GM13976 (cell line): ENCODE results near the gene RPS4Y1.
"Not testable (repeated sequence)": the region's sequence is repeated elsewhere in the genome, so short reads cannot be mapped to it uniquely, and the experiment has no call there.

Source experiments
- DNase-seq: peaks from one replicate; pipeline ENCODE4 v3.0.0; 2012; ENCODE audit warnings: low spot score
- CTCF ChIP-seq: IDR thresholded peaks from 2 replicates; pipeline ENCODE4 v1.5.1; 2012; ENCODE audit warnings: borderline replicate concordance, mild to moderate bottlenecking; ENCODE audit not compliant: insufficient read depth; ENCODE audit errors: extremely low read depth, missing control alignments, control extremely low read depth
- in situ Hi-C: fragments of 300-500 bp; cut with MboI; formaldehyde crosslinking; loops from one replicate; pipeline ENCODE4 v1.12.0; 2022; ENCODE audit warnings: low sequenced_read_pairs, mixed read lengths, inconsistent platforms; ENCODE audit not compliant: unreplicated experiment

RPS4Y1 gene

GRCh38 chrY:2867469-2867868, 26.1 kb downstream of the RPS4Y1 start:
- no peak for DNase-seq
- in situ Hi-C loops = no loop called here
- no peak for TF ChIP-seq CTCF

DNA sequence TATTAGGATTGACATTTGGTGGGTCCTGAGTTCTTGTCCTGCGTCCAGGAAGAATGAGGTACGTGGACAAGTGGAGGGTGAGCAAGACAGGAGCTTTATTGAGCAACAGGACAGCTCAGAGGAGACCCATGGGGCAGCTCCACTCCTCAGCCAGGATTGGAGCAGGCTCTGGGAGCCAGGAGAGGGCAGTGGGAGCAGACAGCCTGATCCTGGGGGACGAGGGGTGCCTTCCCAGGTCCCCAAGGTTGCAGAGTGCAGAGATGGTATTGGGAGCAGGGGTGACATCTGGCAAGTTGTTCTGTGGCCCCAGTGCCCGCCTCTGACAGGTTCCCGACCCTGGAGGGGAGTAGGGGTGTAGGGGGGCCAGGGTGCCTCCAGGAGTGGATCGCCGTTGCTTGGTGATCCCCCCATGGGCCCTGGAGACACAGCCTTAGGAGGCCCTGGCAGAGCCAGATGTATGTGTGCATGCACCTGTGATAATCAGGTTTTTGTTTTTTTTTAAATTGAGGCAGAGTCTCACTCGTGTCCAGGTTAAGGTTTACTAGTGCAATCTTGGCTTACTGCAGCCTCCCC, 26.7 kb downstream of the RPS4Y1 start:
- DNase-seq = no peak
- in situ Hi-C loops = no loop called here
- TF ChIP-seq CTCF = no peak

DNA sequence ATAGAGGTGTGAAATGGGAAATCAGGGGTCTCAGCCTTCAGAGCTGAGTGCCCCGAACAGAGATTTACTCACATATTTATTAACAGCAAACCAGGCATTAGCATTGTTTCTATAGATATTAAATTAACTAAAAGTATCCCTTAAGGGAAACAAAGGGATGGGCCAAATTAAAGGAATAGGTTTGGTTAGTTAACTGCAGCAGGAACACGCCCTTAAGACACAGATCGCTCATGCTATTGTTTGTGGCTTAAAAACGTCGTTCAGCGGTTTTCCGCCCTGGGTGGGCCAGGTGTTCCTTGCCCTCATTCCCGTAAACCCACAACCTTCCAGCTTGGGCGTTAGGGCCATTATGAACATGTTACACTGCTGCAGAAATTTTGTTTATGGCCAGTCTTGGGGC, 30.8 kb downstream of the RPS4Y1 start:
- DNase-seq, in situ Hi-C loops: not testable (repeated sequence)

DNA sequence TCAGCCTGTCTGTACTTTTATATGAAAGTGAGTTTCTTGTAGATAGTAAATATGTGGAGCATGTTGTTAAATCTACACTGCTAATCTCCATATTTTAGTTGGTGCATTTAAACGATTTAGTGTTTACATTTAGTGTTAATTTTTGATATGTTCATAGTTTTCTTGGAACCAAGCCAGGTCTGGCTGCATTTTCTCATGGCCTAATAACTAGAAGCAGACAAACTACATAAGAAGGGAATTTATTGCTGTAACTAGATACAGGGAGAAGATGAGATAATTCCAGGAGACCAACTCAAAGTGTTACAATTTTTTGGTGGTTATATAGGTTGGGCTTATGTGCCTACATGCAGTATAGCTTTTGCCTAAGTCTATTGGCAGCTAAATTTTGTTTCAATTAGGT, 32.8 kb downstream of the RPS4Y1 start:
- DNase-seq = no peak
- no peak for TF ChIP-seq CTCF
- in situ Hi-C loops = no loop called here

- TF ChIP-seq CTCF = no peak
- in situ Hi-C loops = no loop called here
- DNase-seq = no peak
Observed at GRCh38 chrY:2883561-2883960, 42.2 kb downstream of the RPS4Y1 start.

- TF ChIP-seq CTCF = no peak
- no peak for DNase-seq
- in situ Hi-C loops = no loop called here
Observed at GRCh38 chrY:2885880-2886279, 44.5 kb downstream of the RPS4Y1 start.

DNA sequence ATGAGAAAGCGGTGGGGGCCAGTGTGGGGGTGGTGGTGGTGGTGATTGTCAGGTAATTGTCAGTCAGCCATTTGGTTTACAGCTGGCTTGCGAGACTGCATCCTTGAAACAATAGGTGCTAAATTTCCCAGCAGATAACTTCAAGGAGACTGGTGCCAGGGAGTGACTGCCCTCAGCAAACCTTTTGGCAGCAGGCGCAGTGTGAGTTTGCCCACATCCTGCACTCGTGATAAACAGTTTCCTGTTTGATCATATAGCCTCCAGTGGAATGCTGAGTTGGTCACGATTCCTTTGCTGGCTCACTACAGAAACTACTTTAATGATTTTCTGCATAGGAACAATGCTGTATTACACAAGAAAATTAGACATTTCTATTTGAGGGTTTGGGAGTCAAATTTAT, 46.0 kb downstream of the RPS4Y1 start:
- no peak for DNase-seq
- in situ Hi-C loops = no loop called here

More for the DNA sequence above, 46.0 kb downstream of the RPS4Y1 start:
- no peak for TF ChIP-seq CTCF
